IPS-18a (cell line): Measurements from ENCODE around the gene SLC6A20.

ENCODE experiments used
- H3K27ac ChIP-seq: one replicate; pipeline ENCODE4 v1.5.1; 2013; ENCODE audit warnings: low read length
- H3K27me3 ChIP-seq: one replicate; pipeline ENCODE4 v1.6.1; 2013; ENCODE audit warnings: mild to moderate bottlenecking, low read length; ENCODE audit not compliant: control insufficient read depth, insufficient read depth
- H3K36me3 ChIP-seq: one replicate; pipeline ENCODE4 v1.6.1; 2013; ENCODE audit warnings: low read depth, low read length; ENCODE audit not compliant: control insufficient read depth
- H3K4me1 ChIP-seq: one replicate; pipeline ENCODE4 v1.6.1; 2013; ENCODE audit warnings: low read depth, low read length; ENCODE audit not compliant: control insufficient read depth
- H3K4me3 ChIP-seq: one replicate; pipeline ENCODE4 v1.5.1; 2013; ENCODE audit warnings: low read length
- H3K9ac ChIP-seq: one replicate; pipeline ENCODE4 v1.6.1; 2013; ENCODE audit warnings: mild to moderate bottlenecking, low read length, moderate library complexity
- H3K9me3 ChIP-seq: one replicate; pipeline ENCODE4 v1.6.1; 2013; ENCODE audit warnings: low read depth, low read length; ENCODE audit not compliant: control insufficient read depth

The SLC6A20 gene

DNA sequence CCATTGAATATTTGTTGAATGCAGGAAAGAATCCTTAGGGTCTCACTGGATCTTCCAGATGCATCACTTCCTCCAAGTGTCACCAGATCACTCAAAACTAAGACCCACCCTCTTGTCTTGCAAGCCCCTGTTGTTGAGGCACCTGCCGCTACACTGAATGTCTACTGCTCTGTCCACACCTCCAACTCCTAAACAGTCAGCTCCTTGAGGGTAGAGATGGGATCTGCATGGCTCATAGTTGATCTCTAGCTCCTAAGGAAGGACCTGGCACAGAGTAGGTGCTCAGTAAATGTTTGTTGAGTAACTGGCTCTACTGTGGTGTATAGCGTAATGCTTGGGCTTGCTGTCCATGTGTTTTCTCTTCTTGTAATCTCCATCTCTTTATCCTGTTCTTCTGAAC is 8.8 kb downstream of the SLC6A20 start:
- Histone ChIP-seq H3K27me3 (peaks cover under 1% of the 10 kb centered on the region), H3K9me3 (no peaks in the 10 kb centered on the region), H3K27ac (no peak overlapping the region), H3K36me3 (no peaks in the 10 kb centered on the region), H3K4me3 (no peak overlapping the region), H3K4me1 (no peaks in the 10 kb centered on the region), H3K9ac (no peak overlapping the region)

DNA sequence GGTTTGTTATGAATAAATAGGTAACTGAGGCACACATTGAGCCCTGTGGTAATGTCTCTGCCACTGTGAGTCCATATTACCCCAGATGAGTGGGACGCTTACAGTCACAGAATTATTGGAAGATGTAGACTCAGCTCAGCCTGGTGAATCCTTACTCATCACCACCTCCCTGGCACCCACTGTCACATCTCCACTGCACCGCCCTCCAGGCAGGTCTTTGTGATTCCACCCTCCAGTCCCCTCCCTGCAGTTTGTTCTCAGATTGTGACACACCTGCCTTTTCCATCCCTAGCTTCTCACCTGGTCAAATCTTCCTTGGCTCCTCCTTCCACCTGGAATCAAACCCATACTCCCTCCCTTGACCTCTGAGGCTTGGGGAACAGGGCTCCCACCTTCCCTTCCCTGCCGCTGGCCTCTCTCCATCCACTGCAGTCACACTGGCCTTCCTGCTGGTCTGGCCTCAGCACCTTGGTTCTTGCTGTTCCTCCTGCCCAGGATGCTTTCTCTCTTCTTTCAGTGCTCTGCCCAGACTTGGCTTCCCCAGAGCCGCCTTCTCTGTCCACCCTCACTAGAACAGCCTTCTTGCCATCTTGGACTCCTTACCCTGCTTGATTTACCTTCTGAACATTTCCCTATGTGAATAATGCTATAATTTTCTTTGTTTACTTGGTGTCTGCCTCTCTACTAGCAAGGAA is 9.4 kb downstream of the SLC6A20 start:
- no peak overlapping the region for H3K9ac ChIP-seq
- no peak overlapping the region for H3K27ac ChIP-seq
- H3K4me1 ChIP-seq, result no peaks in the 10 kb centered on the region
- H3K9me3 ChIP-seq, result no peaks in the 10 kb centered on the region
- H3K27me3 ChIP-seq, result no peaks in the 10 kb centered on the region
- H3K4me3 ChIP-seq, result no peak overlapping the region
- no peaks in the 10 kb centered on the region for H3K36me3 ChIP-seq

DNA sequence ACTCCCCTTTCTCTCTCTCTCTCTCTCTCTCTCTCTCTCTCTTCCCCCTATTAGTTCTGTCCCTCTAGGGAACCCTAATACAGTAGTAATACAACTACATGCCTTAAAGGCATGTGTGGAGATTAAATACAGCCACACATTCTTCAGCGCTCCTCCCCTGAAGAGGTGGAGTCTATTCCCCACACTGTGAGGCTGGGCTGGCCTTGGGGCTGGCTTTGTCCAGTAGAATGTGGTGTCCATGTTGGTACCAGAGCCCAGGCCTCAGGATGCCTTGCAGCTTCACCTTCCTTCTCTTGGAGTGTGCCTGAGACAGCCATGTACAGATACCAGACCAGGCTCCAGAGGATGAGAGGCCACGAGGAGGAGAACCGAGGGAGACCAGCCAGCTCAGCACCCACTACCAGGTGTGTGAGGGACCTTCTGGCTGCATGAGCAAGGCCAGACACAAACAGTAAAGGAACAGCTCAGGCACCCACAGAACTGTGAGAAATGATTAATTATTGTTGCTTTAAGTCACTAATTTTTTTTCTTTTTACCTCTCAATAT is 10.7 kb downstream of the SLC6A20 start:
- H3K4me1 ChIP-seq, result no peaks in the 10 kb centered on the region
- no peak overlapping the region for H3K4me3 ChIP-seq
- no peaks in the 10 kb centered on the region for H3K27me3 ChIP-seq
- no peak overlapping the region for H3K27ac ChIP-seq
- no peaks in the 10 kb centered on the region for H3K9me3 ChIP-seq
- no peak overlapping the region for H3K9ac ChIP-seq
- H3K36me3 ChIP-seq, result no peaks in the 10 kb centered on the region

DNA sequence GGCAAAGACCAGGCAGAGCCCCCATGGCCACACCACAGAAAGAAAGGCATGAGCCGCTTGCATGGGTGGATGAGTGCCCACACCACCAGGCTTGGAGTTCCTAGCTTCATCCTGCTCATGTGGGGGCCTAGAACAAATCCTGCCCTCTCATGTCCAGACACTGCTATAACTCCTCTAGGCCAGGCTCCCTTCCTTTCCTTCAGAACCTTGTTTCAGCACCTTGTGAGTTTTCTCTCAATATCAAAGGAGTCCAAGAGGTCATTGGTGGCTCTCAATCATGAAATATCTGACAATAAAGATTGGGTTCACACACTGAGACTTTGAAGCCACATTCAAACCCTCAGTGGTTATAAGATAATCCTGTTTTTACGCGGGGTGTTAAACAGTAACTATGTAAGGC is 12.7 kb downstream of the SLC6A20 start:
- Histone ChIP-seq H3K36me3 (no peaks in the 10 kb centered on the region), H3K27me3 (no peaks in the 10 kb centered on the region), H3K27ac (no peak overlapping the region), H3K4me3 (no peak overlapping the region), H3K4me1 (no peaks in the 10 kb centered on the region), H3K9me3 (no peaks in the 10 kb centered on the region), H3K9ac (no peak overlapping the region)

DNA sequence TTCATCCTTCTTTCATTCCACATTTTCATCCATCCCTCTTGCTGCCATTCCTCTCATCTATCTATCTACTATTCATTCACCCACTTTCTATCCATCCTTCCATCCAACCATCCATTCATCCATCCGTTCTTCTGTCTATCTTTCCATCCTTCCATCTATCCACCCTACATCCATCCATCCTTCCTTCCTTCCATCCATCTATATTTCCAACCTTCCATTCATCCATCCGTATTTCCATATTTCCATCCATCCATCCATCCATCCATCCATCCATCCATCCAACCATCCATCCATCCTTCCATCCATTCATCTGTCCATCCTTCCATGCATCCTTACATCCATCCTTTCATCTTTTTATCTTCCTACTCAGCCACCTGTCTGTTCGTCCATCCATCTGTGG is 14.0 kb downstream of the SLC6A20 start:
- H3K4me3 ChIP-seq, result no peak overlapping the region
- H3K36me3 ChIP-seq, result no peaks in the 10 kb centered on the region
- no peak overlapping the region for H3K27ac ChIP-seq
- no peaks in the 10 kb centered on the region for H3K27me3 ChIP-seq
- H3K9me3 ChIP-seq, result no peaks in the 10 kb centered on the region
- H3K4me1 ChIP-seq, result no peaks in the 10 kb centered on the region
- no peak overlapping the region for H3K9ac ChIP-seq

DNA sequence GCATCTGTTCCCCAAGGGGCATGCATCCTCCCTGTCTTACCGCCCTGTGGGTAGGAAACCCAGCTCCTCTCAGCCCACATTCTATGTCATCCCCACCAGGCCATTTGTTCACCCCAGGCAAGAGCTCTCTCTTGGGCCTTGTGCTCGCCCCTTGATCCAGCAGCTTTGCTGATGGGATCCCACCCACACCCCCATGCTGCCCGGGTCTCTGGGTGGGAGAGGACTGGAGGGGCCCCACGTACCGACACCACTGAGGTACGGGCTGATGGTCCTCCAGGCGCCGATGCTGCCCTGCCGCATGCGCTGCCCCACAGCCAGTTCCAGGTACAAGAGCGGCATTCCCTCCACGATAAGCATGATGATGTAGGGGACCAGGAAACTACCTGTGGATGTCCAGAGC is 14.5 kb downstream of the SLC6A20 start:
- Histone ChIP-seq H3K27ac (no peak overlapping the region), H3K4me1 (no peaks in the 10 kb centered on the region), H3K4me3 (no peak overlapping the region), H3K9ac (no peak overlapping the region), H3K36me3 (no peaks in the 10 kb centered on the region), H3K27me3 (no peaks in the 10 kb centered on the region), H3K9me3 (no peaks in the 10 kb centered on the region)

DNA sequence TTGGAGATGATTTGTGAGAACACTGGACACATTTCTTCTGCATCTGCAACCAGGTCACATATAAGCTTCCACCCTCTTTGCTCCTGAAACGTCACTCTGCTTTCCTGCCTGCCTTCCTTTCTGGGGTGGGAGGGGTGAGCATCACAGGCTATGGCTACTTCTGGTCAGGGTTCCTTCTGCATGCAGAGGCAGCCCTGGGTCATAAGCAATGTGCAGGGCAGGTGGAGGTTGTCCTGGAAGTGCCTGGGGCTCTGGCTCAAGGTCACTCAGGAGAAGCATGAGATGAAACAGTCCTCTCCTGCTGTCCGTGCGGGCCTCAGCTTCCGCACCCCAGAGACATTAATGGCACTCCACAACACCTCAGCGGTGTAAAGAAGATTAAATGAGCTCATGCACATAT is 15.1 kb downstream of the SLC6A20 start:
- Histone ChIP-seq H3K4me1 (no peaks in the 10 kb centered on the region), H3K27me3 (no peaks in the 10 kb centered on the region)

DNA sequence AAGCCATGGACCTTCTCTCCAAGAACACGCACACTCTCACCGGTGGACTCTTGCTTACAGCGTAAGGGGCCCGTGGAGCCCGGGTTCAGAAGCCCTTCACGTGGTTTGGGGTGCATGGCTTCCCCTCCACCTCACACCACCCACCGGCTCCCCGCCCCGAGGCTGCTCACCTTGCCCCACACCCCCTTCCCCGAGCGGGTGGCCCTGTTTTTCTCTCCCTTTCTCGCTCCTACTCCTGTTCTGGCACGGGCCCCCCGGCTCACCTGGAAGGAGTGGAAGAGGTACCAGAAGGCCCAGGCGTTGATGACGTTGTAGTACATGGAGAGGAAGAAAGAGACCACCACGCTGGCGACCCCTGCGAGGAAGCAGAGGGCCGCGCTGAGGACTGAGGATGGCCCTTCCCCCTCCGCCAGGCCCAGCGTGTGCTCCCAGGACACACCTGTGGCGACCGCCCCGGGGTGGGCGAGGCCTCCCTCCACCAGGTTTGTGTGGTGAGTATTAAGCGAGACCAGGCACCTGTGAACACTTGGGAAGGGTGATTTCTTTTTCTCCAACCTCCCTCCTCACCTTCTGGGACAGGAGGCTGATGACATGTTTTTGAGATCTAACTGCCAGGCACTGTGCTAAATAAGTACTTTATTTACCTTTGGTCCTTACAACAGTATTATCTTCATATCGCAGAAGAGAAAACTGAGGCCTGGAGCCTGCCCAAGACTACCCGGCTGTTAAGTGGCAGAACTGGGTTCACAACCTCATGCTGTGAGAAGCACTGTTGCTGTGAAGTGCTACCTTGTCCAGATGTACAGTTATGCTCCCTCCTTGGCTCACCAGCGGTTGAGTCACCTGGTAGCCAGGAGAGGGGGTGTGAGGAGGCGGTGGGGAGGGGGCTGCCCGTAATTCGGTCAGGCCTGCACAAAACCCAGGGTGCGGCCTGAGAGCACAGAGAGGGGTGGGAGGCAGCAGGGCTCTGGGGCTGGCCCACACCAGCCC is 16.3 kb downstream of the SLC6A20 start:
- Histone ChIP-seq H3K27me3 (no peaks in the 10 kb centered on the region), H3K9ac (no peak overlapping the region), H3K9me3 (no peaks in the 10 kb centered on the region), H3K36me3 (no peaks in the 10 kb centered on the region), H3K27ac (no peak overlapping the region), H3K4me3 (no peak overlapping the region), H3K4me1 (no peaks in the 10 kb centered on the region)

More for the DNA sequence above, 15.1 kb downstream of the SLC6A20 start:
- H3K4me3 ChIP-seq, result no peak overlapping the region
- no peaks in the 10 kb centered on the region for H3K36me3 ChIP-seq
- H3K9ac ChIP-seq, result no peak overlapping the region
- no peaks in the 10 kb centered on the region for H3K9me3 ChIP-seq
- H3K27ac ChIP-seq, result no peak overlapping the region

DNA sequence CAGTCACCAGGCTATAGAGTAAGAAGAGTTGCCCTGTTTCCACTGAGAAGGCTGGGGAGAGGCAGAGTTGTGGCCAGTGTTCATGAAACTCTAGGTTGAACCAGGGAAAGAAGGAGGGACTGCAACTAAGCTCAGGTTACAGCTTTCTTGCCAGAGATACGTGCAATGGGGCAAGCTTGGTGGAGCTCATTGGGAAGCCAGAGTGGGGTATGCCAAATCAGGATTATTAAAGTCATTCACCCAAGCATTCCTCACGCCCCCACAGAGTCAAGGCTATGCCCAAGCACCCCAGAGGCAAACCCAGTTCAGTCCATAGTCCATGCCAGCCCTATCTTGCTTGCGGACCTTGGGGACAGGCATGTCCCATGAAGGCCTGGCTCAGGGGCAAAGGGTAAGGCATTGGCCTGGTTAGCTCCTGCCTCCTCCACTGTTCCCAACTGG is 17.6 kb downstream of the SLC6A20 start:
- H3K4me1 ChIP-seq, result no peaks in the 10 kb centered on the region
- no peak overlapping the region for H3K4me3 ChIP-seq
- no peaks in the 10 kb centered on the region for H3K36me3 ChIP-seq
- H3K27ac ChIP-seq, result no peak overlapping the region
- H3K9ac ChIP-seq, result no peak overlapping the region
- no peaks in the 10 kb centered on the region for H3K9me3 ChIP-seq
- H3K27me3 ChIP-seq, result no peaks in the 10 kb centered on the region

DNA sequence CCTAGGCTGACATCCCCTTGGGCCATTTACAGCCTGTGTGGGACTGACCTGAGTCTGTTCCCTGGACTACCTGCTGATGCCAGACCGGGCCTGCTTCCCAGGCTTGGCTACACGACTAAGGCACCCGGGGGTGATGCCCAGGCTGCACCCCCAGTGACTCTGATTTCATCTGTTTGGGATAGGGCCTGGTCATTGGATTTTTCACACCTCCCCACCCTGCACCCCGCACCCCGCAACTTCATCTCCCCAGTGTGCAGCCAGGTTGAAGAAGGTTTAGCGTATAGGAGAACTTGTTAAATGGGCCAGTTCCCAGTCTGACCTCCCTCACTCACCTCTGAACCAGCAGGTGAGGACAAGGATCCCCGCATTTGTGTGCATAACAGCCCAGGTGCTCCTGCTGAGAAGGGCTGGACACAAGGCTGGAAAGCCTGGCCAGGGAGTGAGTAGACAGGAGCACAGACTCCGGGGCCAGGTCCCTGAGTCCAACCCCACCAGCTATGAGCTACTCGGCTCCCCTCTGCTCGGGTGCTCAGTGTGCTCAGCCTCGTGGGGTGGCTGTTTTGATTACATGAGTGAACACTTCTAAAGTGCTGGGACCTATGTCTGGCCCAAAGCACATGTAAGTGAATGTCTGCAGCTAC is 18.5 kb downstream of the SLC6A20 start:
- Histone ChIP-seq H3K9me3 (no peaks in the 10 kb centered on the region), H3K36me3 (no peaks in the 10 kb centered on the region), H3K4me1 (no peaks in the 10 kb centered on the region), H3K27ac (no peak overlapping the region), H3K27me3 (no peaks in the 10 kb centered on the region), H3K4me3 (no peak overlapping the region), H3K9ac (no peak overlapping the region)

DNA sequence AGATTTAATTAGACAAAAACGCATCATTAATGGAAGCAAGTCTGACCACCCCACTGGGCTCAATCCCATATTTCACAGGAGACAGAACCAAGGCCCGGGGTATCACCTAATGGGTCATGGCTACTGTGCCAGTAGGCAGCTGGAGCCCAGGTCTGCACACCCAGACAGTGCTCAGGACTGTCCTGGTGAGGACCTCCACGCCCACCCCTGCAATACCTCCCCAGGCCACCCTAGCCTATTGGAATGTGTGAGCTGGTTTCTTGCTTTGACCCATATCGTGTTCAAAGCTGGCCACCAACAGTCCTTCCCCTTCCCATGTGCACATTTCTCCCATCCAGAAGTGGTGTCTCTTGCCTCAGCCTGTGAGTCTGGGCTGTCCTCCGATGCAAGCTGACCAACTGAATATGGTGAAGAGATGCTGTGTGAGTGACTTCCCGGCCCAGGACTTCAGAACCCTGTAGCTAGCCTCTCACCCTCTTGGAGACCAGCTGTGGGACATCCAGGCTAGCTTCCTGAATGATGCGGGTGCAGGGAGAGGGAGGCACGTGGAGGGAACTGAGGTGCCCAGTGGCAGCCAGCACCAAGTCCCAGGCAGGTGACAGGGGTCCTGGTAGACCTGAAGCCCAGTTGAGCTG is 19.1 kb downstream of the SLC6A20 start:
- no peaks in the 10 kb centered on the region for H3K4me1 ChIP-seq
- no peaks in the 10 kb centered on the region for H3K27me3 ChIP-seq
- no peak overlapping the region for H3K27ac ChIP-seq
- H3K9ac ChIP-seq, result no peak overlapping the region
- H3K4me3 ChIP-seq, result no peak overlapping the region
- H3K36me3 ChIP-seq, result no peaks in the 10 kb centered on the region
- H3K9me3 ChIP-seq, result no peaks in the 10 kb centered on the region
